ENCODE measurements around the gene PLEK2. TPM values are rescaled to one million over a fixed set of nuclear protein-coding genes. Genes with fewer than 3 reads are reported as not detected.

The PLEK2 gene
- polyA plus RNA-seq, 1 donor (not counting 4 experiments of a cell fraction or from before 2014, with no cell fraction given), result 219 TPM

DNA sequence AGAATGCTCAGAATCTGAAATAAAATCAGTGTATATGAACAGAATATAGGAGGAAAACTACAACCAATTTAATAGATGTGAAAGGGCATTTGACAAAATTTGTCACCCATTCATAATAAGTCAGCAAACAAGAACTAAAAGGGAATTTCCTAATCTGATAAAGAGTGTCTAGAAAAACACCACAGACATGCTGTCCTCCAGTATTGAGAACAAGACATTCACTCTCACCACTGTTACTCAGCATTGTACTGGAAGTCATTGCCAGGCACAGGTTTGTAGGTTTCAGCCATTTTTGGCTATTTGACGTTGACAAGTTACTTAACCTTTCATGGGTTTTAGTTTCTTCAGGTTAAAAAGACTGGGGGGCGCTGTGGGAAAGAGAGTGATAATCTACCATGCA lies 38.6 kb downstream of the PLEK2 start:
- DNase-seq (ENCODE audit: low read depth, low spot score) (no peak), FAIRE-seq (no peak)
- peaks cover 8% of the 10 kb centered on the region for H4K20me1 ChIP-seq (ENCODE audit: control insufficient read depth, extremely low read depth, insufficient read depth, low read length)
- TF ChIP-seq, protein P1, sequence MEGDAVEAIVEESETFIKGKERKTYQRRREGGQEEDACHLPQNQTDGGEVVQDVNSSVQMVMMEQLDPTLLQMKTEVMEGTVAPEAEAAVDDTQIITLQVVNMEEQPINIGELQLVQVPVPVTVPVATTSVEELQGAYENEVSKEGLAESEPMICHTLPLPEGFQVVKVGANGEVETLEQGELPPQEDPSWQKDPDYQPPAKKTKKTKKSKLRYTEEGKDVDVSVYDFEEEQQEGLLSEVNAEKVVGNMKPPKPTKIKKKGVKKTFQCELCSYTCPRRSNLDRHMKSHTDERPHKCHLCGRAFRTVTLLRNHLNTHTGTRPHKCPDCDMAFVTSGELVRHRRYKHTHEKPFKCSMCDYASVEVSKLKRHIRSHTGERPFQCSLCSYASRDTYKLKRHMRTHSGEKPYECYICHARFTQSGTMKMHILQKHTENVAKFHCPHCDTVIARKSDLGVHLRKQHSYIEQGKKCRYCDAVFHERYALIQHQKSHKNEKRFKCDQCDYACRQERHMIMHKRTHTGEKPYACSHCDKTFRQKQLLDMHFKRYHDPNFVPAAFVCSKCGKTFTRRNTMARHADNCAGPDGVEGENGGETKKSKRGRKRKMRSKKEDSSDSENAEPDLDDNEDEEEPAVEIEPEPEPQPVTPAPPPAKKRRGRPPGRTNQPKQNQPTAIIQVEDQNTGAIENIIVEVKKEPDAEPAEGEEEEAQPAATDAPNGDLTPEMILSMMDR (optimal IDR thresholded peaks at IDR 0.05 in 1 of 3, IDR thresholded peaks at IDR 0.05 in 1 of 3, conservative IDR thresholded peaks at IDR 0.05 in 1 of 3; ENCODE audit: extremely low read depth in 1 of 3, insufficient read depth in 2 of 3, low read length in 3 of 3), result no peak
- TF ChIP-seq EZH2 (IDR thresholded peaks at IDR 0.05; ENCODE audit: low read length), result no peak
- H3K27me3 ChIP-seq (ENCODE audit: control insufficient read depth, extremely low read depth, insufficient read depth, low read length), result no peaks in the 10 kb centered on the region
- H3K9ac ChIP-seq (ENCODE audit: control insufficient read depth, extremely low read depth, insufficient read depth, low read length), result no peak overlapping the region
- H3K4me1 ChIP-seq (ENCODE audit: control insufficient read depth, extremely low read depth, insufficient read depth, low read length), result no peaks in the 10 kb centered on the region
- H3K9me3 ChIP-seq (ENCODE audit: control insufficient read depth, low read depth, low read length), result no peaks in the 10 kb centered on the region
- no peak overlapping the region for H3K4me2 ChIP-seq (ENCODE audit: control insufficient read depth, extremely low read depth, insufficient read depth, low read depth, low read length)
- H3K27ac ChIP-seq (ENCODE audit: control insufficient read depth, insufficient read depth, low read length), result no peak overlapping the region
- peaks cover 18 to 27% of the 10 kb centered on the region in 2 experiments for H3K36me3 ChIP-seq (ENCODE audit: control insufficient read depth in 2 of 2, extremely low read depth in 1 of 2, insufficient read depth in 2 of 2, low read length in 2 of 2)
- no peak overlapping the region for H3K4me3 ChIP-seq (ENCODE audit: control insufficient read depth in 2 of 3, extremely low read depth in 1 of 3, insufficient read depth in 2 of 3, low read depth in 1 of 3, low read length in 3 of 3)
- H3K79me2 ChIP-seq (ENCODE audit: control insufficient read depth, insufficient read depth, low read length), result peaks cover 44% of the 10 kb centered on the region
- dilution Hi-C loops (cut with MboI; ENCODE audit: extremely low pct_ligation_motif_present, low sequenced_read_pairs), result no loop called here
- H2AFZ ChIP-seq (ENCODE audit: control insufficient read depth, low read length), result no peak overlapping the region
- no peaks in the 10 kb centered on the region for H3K9me1 ChIP-seq (ENCODE audit: control insufficient read depth, extremely low read depth, insufficient read depth, low read length)

DNA sequence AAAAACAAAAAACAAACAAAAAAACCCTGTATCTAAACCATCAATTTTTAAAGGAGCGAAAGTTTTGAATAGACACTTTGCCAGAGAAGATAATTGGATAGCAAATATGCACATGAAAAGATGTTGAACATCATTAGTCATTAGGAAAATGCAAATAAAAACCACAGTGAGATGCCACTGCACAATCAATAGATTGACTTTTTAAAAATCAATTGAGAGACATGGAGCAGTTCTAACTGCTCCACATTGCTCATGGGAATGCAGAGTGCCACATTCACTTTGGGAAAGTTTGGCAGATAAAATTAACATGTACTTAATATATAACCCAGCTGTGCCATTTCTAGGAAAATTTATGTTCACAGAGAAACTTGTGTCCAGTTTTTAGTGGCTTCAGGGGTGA lies 39.1 kb downstream of the PLEK2 start:
- peaks cover 48% of the 10 kb centered on the region for H3K79me2 ChIP-seq (ENCODE audit: control insufficient read depth, insufficient read depth, low read length)
- no peak overlapping the region for H3K4me2 ChIP-seq (ENCODE audit: control insufficient read depth, extremely low read depth, insufficient read depth, low read depth, low read length)
- H3K9me1 ChIP-seq (ENCODE audit: control insufficient read depth, extremely low read depth, insufficient read depth, low read length), result no peaks in the 10 kb centered on the region
- no peak overlapping the region for H3K27ac ChIP-seq (ENCODE audit: control insufficient read depth, insufficient read depth, low read length)
- DNase-seq (ENCODE audit: low read depth, low spot score), result no peak
- FAIRE-seq, result no peak
- peaks cover 10% of the 10 kb centered on the region for H4K20me1 ChIP-seq (ENCODE audit: control insufficient read depth, extremely low read depth, insufficient read depth, low read length)
- no peaks in the 10 kb centered on the region for H3K4me1 ChIP-seq (ENCODE audit: control insufficient read depth, extremely low read depth, insufficient read depth, low read length)
- peaks cover 20 to 25% of the 10 kb centered on the region in 2 experiments for H3K36me3 ChIP-seq (ENCODE audit: control insufficient read depth in 2 of 2, extremely low read depth in 1 of 2, insufficient read depth in 2 of 2, low read length in 2 of 2)
- H3K27me3 ChIP-seq (ENCODE audit: control insufficient read depth, extremely low read depth, insufficient read depth, low read length), result no peaks in the 10 kb centered on the region
- dilution Hi-C loops (cut with MboI; ENCODE audit: extremely low pct_ligation_motif_present, low sequenced_read_pairs), result no loop called here
- no peak overlapping the region for H2AFZ ChIP-seq (ENCODE audit: control insufficient read depth, low read length)
- no peak overlapping the region for H3K4me3 ChIP-seq (ENCODE audit: control insufficient read depth in 2 of 3, extremely low read depth in 1 of 3, insufficient read depth in 2 of 3, low read depth in 1 of 3, low read length in 3 of 3)
- H3K9me3 ChIP-seq (ENCODE audit: control insufficient read depth, low read depth, low read length), result no peaks in the 10 kb centered on the region
- H3K9ac ChIP-seq (ENCODE audit: control insufficient read depth, extremely low read depth, insufficient read depth, low read length), result no peak overlapping the region
- no peak for TF ChIP-seq EZH2 (IDR thresholded peaks at IDR 0.05; ENCODE audit: low read length)
- TF ChIP-seq, protein P1 (optimal IDR thresholded peaks at IDR 0.05 in 1 of 3, IDR thresholded peaks at IDR 0.05 in 1 of 3, conservative IDR thresholded peaks at IDR 0.05 in 1 of 3; ENCODE audit: extremely low read depth in 1 of 3, insufficient read depth in 2 of 3, low read length in 3 of 3), result no peak
